SK-N-SH (cell line): Measurements from ENCODE around the gene ANKRD13B. TPM values are rescaled to one million over a fixed set of nuclear protein-coding genes. Genes with fewer than 3 reads are reported as not detected.

Experiments
- CTCF ChIA-PET: fragments of 300-600, 350-600 bp; formaldehyde crosslinking; extraction: SDS; loops from one replicate; lab custom pipeline; 2021; lab: Yijun Ruan, JAX
- POLR2A ChIA-PET: fragments of 350-600 bp; sonication (Branson Sonifier 250); formaldehyde crosslinking; extraction: SDS; loops from one replicate; lab custom pipeline; 2020; ENCODE audit warnings: antibody characterized with exemption, inconsistent platforms; lab: Yijun Ruan, JAX
- DNase-seq: peaks from one replicate; pipeline ENCODE4 v3.0.0; 2012
- H2AFZ ChIP-seq: fragments of 200-600 bp; sonication (generic); 2 replicates; pipeline ENCODE4 v1.8.1; 2016; ENCODE audit warnings: antibody characterized with exemption, mild to moderate bottlenecking, low read depth
- H3F3A ChIP-seq: fragments of 200-600 bp; sonication (generic); replicated peaks from 2 replicates; pipeline ENCODE3; 2016; ENCODE audit warnings: antibody characterized with exemption, mild to moderate bottlenecking; ENCODE audit not compliant: insufficient read depth
- H3K27ac ChIP-seq, 2 experiments: fragments of 200-500 bp in 1 of 2; fragments of 200-600 bp in 1 of 2; sonication (Bioruptor generic) in 1 of 2; sonication (generic), shearing (Covaris generic) in 1 of 2; 2 replicates each; pipeline versions ENCODE4 v1.5.1 to v1.6.1; 2014 to 2016; ENCODE audit warnings: low read depth in 2 of 2, inconsistent platforms in 1 of 2, low read length in 1 of 2, mild to moderate bottlenecking in 1 of 2, mixed read lengths in 1 of 2
- H3K27me3 ChIP-seq: fragments of 200-600 bp; sonication (generic), shearing (Covaris generic); 2 replicates; pipeline ENCODE4 v1.6.1; 2016; ENCODE audit warnings: mixed run types; ENCODE audit not compliant: insufficient read depth
- H3K36me3 ChIP-seq, 2 experiments: fragments of 200-500 bp in 1 of 2; fragments of 200-600 bp in 1 of 2; sonication (Bioruptor generic) in 1 of 2; sonication (generic) in 1 of 2; replicated peaks in 1 of 2; 2 replicates each; pipeline versions ENCODE3 to v1.5.1; 2014 to 2016; ENCODE audit warnings: low read length in 1 of 2, mild to moderate bottlenecking in 1 of 2; ENCODE audit not compliant: insufficient read depth in 2 of 2, control insufficient read depth in 1 of 2
- H3K4me1 ChIP-seq, 2 experiments: fragments of 200-500 bp in 1 of 2; fragments of 200-600 bp in 1 of 2; sonication (Bioruptor generic) in 1 of 2; sonication (generic), shearing (Covaris generic) in 1 of 2; 2 replicates each; pipeline versions ENCODE4 v1.5.1 to v1.6.1; 2014 to 2016; ENCODE audit warnings: low read depth in 1 of 2, low read length in 1 of 2, mixed run types in 1 of 2; ENCODE audit not compliant: insufficient read depth in 2 of 2, control insufficient read depth in 1 of 2
- H3K4me2 ChIP-seq: fragments of 200-600 bp; sonication (generic), shearing (Covaris generic); 2 replicates; pipeline ENCODE4 v1.6.1; 2017; ENCODE audit warnings: mixed run types
- H3K4me3 ChIP-seq, 2 experiments: fragments of 200-500 bp in 1 of 2; fragments of 200-600 bp in 1 of 2; sonication (Bioruptor generic) in 1 of 2; sonication (generic), shearing (Covaris generic) in 1 of 2; 2 replicates each; pipeline versions ENCODE4 v1.5.1 to v1.8.1; 2014 to 2016; ENCODE audit warnings: low read depth in 2 of 2, inconsistent platforms in 1 of 2, low read length in 1 of 2, mild to moderate bottlenecking in 1 of 2, mixed read lengths in 1 of 2, moderate library complexity in 1 of 2
- H3K79me2 ChIP-seq: fragments of 200-600 bp; sonication (generic); 2 replicates; pipeline ENCODE4 v1.8.1; 2017; ENCODE audit warnings: mild to moderate bottlenecking; ENCODE audit not compliant: insufficient read depth
- H3K9ac ChIP-seq: fragments of 200-600 bp; sonication (generic); 2 replicates; pipeline ENCODE4 v1.6.1; 2017; ENCODE audit warnings: mixed run types
- H3K9me2 ChIP-seq: fragments of 200-600 bp; sonication (generic); 2 replicates; pipeline ENCODE4 v1.6.1; 2017; ENCODE audit warnings: mixed run types
- H3K9me3 ChIP-seq: fragments of 200-600 bp; sonication (generic); 2 replicates; pipeline ENCODE4 v1.6.1; 2017; ENCODE audit warnings: mixed run types, mild to moderate bottlenecking, moderate library complexity
- H4K20me1 ChIP-seq: fragments of 200-600 bp; sonication (generic); 2 replicates; pipeline ENCODE4 v1.6.1; 2017; ENCODE audit warnings: mild to moderate bottlenecking, mixed run types; ENCODE audit not compliant: insufficient read depth
- CTCF ChIP-seq: fragments of 200-600 bp; sonication (generic); IDR thresholded peaks from 2 replicates; pipeline ENCODE4 v1.6.1; 2017; ENCODE audit warnings: antibody characterized with exemption, mild to moderate bottlenecking, moderate library complexity
- ELF1 ChIP-seq: IDR thresholded peaks from 2 replicates; pipeline ENCODE4 v1.4.0; 2012
- EZH2phosphoT487 ChIP-seq: fragments of 200-600 bp; sonication (generic); IDR thresholded peaks from 2 replicates; pipeline ENCODE4 v1.6.1; 2017; ENCODE audit warnings: low read depth, mixed run types, mild to moderate bottlenecking, antibody characterized with exemption, moderate library complexity, borderline replicate concordance
- FOSL2 ChIP-seq: IDR thresholded peaks from 2 replicates; pipeline ENCODE4 v1.4.0; 2012; ENCODE audit warnings: low read depth, mild to moderate bottlenecking, moderate library complexity, borderline replicate concordance
- FOXM1 ChIP-seq: IDR thresholded peaks from 2 replicates; pipeline ENCODE4 v1.4.0; 2012; ENCODE audit warnings: low read depth, mild to moderate bottlenecking
- GATA2 ChIP-seq: sonication (generic); formaldehyde crosslinking; IDR thresholded peaks from 2 replicates; pipeline ENCODE4 v1.5.0; 2020; ENCODE audit warnings: mild to moderate bottlenecking, missing genetic modification reagents
- IRF3 ChIP-seq: fragments of 150-350 bp; IDR thresholded peaks from 2 replicates; pipeline ENCODE4 v1.6.1; 2016; ENCODE audit warnings: mild to moderate bottlenecking, low read depth, low read length
- JUND ChIP-seq: IDR thresholded peaks from 2 replicates; pipeline ENCODE4 v1.4.0; 2012
- MAX ChIP-seq: IDR thresholded peaks from 2 replicates; pipeline ENCODE4 v1.4.0; 2012; ENCODE audit warnings: low read depth
- MEF2A ChIP-seq: IDR thresholded peaks from 2 replicates; pipeline ENCODE4 v1.4.0; 2012; ENCODE audit warnings: low read depth, borderline replicate concordance
- NFIC ChIP-seq: IDR thresholded peaks from 2 replicates; pipeline ENCODE4 v1.4.0; 2012; ENCODE audit warnings: borderline replicate concordance
- NRF1 ChIP-seq: IDR thresholded peaks from 2 replicates; pipeline ENCODE4 v1.6.1; 2012; ENCODE audit warnings: low read depth, mild to moderate bottlenecking, low read length
- POLR2AphosphoS5 ChIP-seq: IDR thresholded peaks from 2 replicates; pipeline ENCODE4 v1.6.1; 2012; ENCODE audit warnings: low read depth, low read length
- RFX5 ChIP-seq: IDR thresholded peaks from 2 replicates; pipeline ENCODE4 v1.6.1; 2012; ENCODE audit warnings: mild to moderate bottlenecking, improper control_type of control experiment, low read length
- RXRA ChIP-seq: IDR thresholded peaks from 2 replicates; pipeline ENCODE4 v1.4.0; 2012; ENCODE audit warnings: low read depth, mild to moderate bottlenecking, borderline replicate concordance
- SIN3A ChIP-seq: IDR thresholded peaks from 2 replicates; pipeline ENCODE4 v1.6.1; 2012; ENCODE audit warnings: low read depth, mild to moderate bottlenecking, low read length, moderate library complexity, borderline replicate concordance
- TCF12 ChIP-seq: IDR thresholded peaks from 2 replicates; pipeline ENCODE4 v1.4.0; 2012
- YY1 ChIP-seq: IDR thresholded peaks from 2 replicates; pipeline ENCODE4 v1.4.0; 2012; ENCODE audit warnings: low read depth, mild to moderate bottlenecking
- WGBS: methylation state at CpG from one replicate; pipeline ENCODE4 v1.1.6; 2017; ENCODE audit warnings: low lambda C conversion rate; 5-methylcytosine and 5-hydroxymethylcytosine counted together
- polyA plus RNA-seq, 3 experiments: library from polyadenylated mRNA; depleted of rRNA; stranded (reverse); fragments of >200 nt; gene quantifications; 2 replicates each; pipeline ENCODE4 v1.2.3, GENCODE V29; 2012

Gene ANKRD13B
- polyA plus RNA-seq, 1 of the 3 experiments (the other 2 are of a cell fraction) = 16.1 TPM

- Histone ChIP-seq H3K4me3 (no peak overlapping the region), H3K9ac (no peak overlapping the region), H3F3A (no peaks in the 10 kb centered on the region), H3K4me2 (no peak overlapping the region), H3K36me3 (peaks cover 10 to 55% of the 10 kb centered on the region in 2 experiments), H4K20me1 (no peaks in the 10 kb centered on the region), H3K4me1 (peaks cover 0 to 66% of the 10 kb centered on the region in 2 experiments; a peak in 2 of 4 replicates), H3K27me3 (no peaks in the 10 kb centered on the region), H2AFZ (no peak overlapping the region), H3K9me3 (no peaks in the 10 kb centered on the region), H3K79me2 (no peaks in the 10 kb centered on the region), H3K27ac (peak overlapping the region in 1 of 2 experiments; percentile 88; a peak in 2 of 4 replicates), H3K9me2 (no peaks in the 10 kb centered on the region)
- TF ChIP-seq RXRA = no peak
- TF ChIP-seq SIN3A = no peak
- TF ChIP-seq TCF12 = no peak
- CTCF ChIA-PET = interaction anchor here (1.0 kb wide), 1 partner anchor 10 kb away, joined by 6 read pairs; no protein-coding TSS in a partner anchor
- no peak for DNase-seq
- POLR2A ChIA-PET = interaction anchor here (0.6 to 1.1 kb wide), 2 partner anchors 9 to 13 kb away, joined by 3 read pairs; no protein-coding TSS in a partner anchor
- 71% methylated on average over 2 of the region's 2 CpGs for WGBS
These were observed 36.9 kb downstream of the ANKRD13B start for GRCh38 chr17:29629839-29630238.

GRCh38 chr17:29630630-29631193 is 37.8 kb downstream of the ANKRD13B start:
- DNase-seq = no peak
- Histone ChIP-seq H3K27ac (peak overlapping the region in 1 of 2 experiments; percentile 88; a peak in 2 of 4 replicates), H2AFZ (no peak overlapping the region), H3K9me3 (no peaks in the 10 kb centered on the region), H3K9ac (no peak overlapping the region), H3K4me2 (no peak overlapping the region), H3K4me3 (no peak overlapping the region), H3K27me3 (no peaks in the 10 kb centered on the region), H3K4me1 (peaks cover 0 to 57% of the 10 kb centered on the region in 2 experiments; a peak in 2 of 4 replicates), H3K9me2 (no peaks in the 10 kb centered on the region), H3K79me2 (no peaks in the 10 kb centered on the region)
- 94% methylated on average over 6 of the region's 6 CpGs for WGBS
- CTCF ChIA-PET = interaction anchor here (1.0 to 1.6 kb wide), 3 partner anchors 9 to 300 kb away, joined by 3 to 6 read pairs (median 4); no protein-coding TSS in a partner anchor
- POLR2A ChIA-PET = no interaction called here
- TF ChIP-seq RFX5 (no peak), EZH2phosphoT487 (no peak), YY1 (no peak), FOXM1 (no peak), CTCF (no peak), IRF3 (no peak), NFIC (no peak), ELF1 (no peak), MAX (no peak), JUND (no peak), FOSL2 (no peak), GATA2 (no peak), SIN3A (no peak), NRF1 (no peak), MEF2A (no peak), POLR2AphosphoS5 (no peak)
- TF ChIP-seq, all 33 proteins: peak for 0
- H4K20me1 ChIP-seq = no peaks in the 10 kb centered on the region
- peaks cover 13 to 56% of the 10 kb centered on the region in 2 experiments for H3K36me3 ChIP-seq
- H3F3A ChIP-seq = no peaks in the 10 kb centered on the region
